ENCODE results near the gene LRRC4B.
"Not testable (repeated sequence)": the region's sequence is repeated elsewhere in the genome, so short reads cannot be mapped to it uniquely, and the experiment has no call there.

The LRRC4B gene

GRCh38 chr19:50567882-50568727, at the start of gene LRRC4B:
TSS of gene LRRC4B (minus strand) at chr19:50568435. CDS start at chr19:50548838, 19,597 bp downstream.
- DNase-seq = no peak

GRCh38 chr19:50612504-50613404, 44.5 kb upstream of the LRRC4B start:
- not testable (repeated sequence) for DNase-seq

GRCh38 chr19:50607874-50608785, 39.9 kb upstream of the LRRC4B start:
- peak; percentile 63 for DNase-seq

GRCh38 chr19:50607388-50607787, 39.2 kb upstream of the LRRC4B start:
- no peak for DNase-seq

GRCh38 chr19:50606059-50606836, 38.0 kb upstream of the LRRC4B start:
- DNase-seq = not testable (repeated sequence)

GRCh38 chr19:50604264-50605073, 36.2 kb upstream of the LRRC4B start:
- DNase-seq = not testable (repeated sequence)

GRCh38 chr19:50602935-50603334, 34.7 kb upstream of the LRRC4B start:
- DNase-seq = no peak

- DNase-seq = no peak
Observed at GRCh38 chr19:50602496-50602895, 34.3 kb upstream of the LRRC4B start.

GRCh38 chr19:50602089-50602422, 33.8 kb upstream of the LRRC4B start:
- DNase-seq = no peak

- DNase-seq = no peak
Observed at GRCh38 chr19:50601407-50602088, 33.3 kb upstream of the LRRC4B start.

- no peak for DNase-seq
Observed at GRCh38 chr19:50599427-50599826, 31.2 kb upstream of the LRRC4B start.

GRCh38 chr19:50590191-50590590, 22.0 kb upstream of the LRRC4B start:
- DNase-seq = no peak

GRCh38 chr19:50581795-50582660, 13.8 kb upstream of the LRRC4B start:
- not testable (repeated sequence) for DNase-seq

- DNase-seq = no peak
Observed at GRCh38 chr19:50580970-50581634, 12.9 kb upstream of the LRRC4B start.

- DNase-seq = no peak
Observed at GRCh38 chr19:50580240-50580639, 12.0 kb upstream of the LRRC4B start.

- DNase-seq = not testable (repeated sequence)
Observed at GRCh38 chr19:50576769-50577168, 8.5 kb upstream of the LRRC4B start.

GRCh38 chr19:50573741-50574461, 5.7 kb upstream of the LRRC4B start:
- no peak for DNase-seq

- no peak for DNase-seq
Observed at GRCh38 chr19:50570997-50571396, 2.8 kb upstream of the LRRC4B start.
